ENCODE data around the gene RAPSN. TPM values are rescaled to one million over a fixed set of nuclear protein-coding genes. Genes with fewer than 3 reads are reported as not detected.

Gene RAPSN
- total and polyA plus RNA-seq, 2 experiments from 2014 or later, result 0.17 to 0.23 TPM

DNA sequence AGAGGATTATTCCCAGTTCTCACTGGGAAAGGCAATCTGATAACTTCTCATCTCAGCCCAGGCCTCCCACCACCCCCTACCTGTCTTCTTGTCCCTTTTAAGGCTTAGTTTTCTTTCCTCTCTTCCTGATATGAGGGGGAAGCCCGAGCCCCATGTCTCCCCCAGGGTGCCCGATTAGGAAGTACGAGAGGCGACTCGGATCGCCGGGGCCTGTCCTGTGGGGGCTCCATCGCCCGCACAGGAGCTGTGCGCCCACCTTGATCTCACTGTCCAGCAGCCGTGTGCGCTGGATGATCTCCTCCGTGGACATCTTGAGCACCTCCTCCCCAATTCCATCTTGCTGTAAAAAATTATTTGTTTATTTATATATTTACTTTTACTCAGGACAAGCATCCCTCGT, 23.3 kb downstream of the RAPSN start:
- Histone ChIP-seq H3K27me3 (ENCODE audit: insufficient read depth) (no peaks in the 10 kb centered on the region), H2AFZ (peak overlapping the region; percentile 91), H3K9me2 (ENCODE audit: insufficient read depth) (no peaks in the 10 kb centered on the region), H3F3A (replicated peaks; ENCODE audit: low read depth) (peaks cover 7% of the 10 kb centered on the region; the same call in 1 of the 2 replicates), H3K4me2 (peak overlapping the region; percentile 99), H3K36me3 (ENCODE audit: insufficient read depth) (peaks cover 12% of the 10 kb centered on the region), H3K79me2 (replicated peaks; ENCODE audit: insufficient read depth) (peaks cover 16% of the 10 kb centered on the region), H3K4me1 (ENCODE audit: insufficient read depth) (peaks cover 6% of the 10 kb centered on the region), H3K4me3 (peak overlapping the region; percentile 77), H4K20me1 (replicated peaks; ENCODE audit: insufficient read depth) (no peaks in the 10 kb centered on the region), H3K27ac (ENCODE audit: low read depth) (peak overlapping the region; percentile 82; the same call in 1 of the 2 replicates)
- Mint-ChIP-seq H3K4me3 (peak overlapping the region; percentile 100), H3K27me3 (ENCODE audit: insufficient read depth, low read depth, poor library complexity) (peaks cover 18% of the 10 kb centered on the region), H3K9me3 (no peaks in the 10 kb centered on the region), H3K27ac (peak overlapping the region; percentile 100), H3K36me3 (ENCODE audit: low read depth) (peaks cover 56% of the 10 kb centered on the region), H3K4me1 (peaks cover 7% of the 10 kb centered on the region)
- DNase-seq (ENCODE audit: low spot score) (no peak), ATAC-seq (peak; percentile 7; the same call in 2 of the 3 replicates)
- no peak for TF ChIP-seq CREB1 (CRISPR knock-in tag; IDR thresholded peaks at IDR 0.05; ENCODE audit: low read depth)
- TF ChIP-seq, protein P1, sequence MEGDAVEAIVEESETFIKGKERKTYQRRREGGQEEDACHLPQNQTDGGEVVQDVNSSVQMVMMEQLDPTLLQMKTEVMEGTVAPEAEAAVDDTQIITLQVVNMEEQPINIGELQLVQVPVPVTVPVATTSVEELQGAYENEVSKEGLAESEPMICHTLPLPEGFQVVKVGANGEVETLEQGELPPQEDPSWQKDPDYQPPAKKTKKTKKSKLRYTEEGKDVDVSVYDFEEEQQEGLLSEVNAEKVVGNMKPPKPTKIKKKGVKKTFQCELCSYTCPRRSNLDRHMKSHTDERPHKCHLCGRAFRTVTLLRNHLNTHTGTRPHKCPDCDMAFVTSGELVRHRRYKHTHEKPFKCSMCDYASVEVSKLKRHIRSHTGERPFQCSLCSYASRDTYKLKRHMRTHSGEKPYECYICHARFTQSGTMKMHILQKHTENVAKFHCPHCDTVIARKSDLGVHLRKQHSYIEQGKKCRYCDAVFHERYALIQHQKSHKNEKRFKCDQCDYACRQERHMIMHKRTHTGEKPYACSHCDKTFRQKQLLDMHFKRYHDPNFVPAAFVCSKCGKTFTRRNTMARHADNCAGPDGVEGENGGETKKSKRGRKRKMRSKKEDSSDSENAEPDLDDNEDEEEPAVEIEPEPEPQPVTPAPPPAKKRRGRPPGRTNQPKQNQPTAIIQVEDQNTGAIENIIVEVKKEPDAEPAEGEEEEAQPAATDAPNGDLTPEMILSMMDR (conservative IDR thresholded peaks at IDR 0.05; ENCODE audit: low read depth in 2 of 2), result no peak
- TF ChIP-seq, protein P2, sequence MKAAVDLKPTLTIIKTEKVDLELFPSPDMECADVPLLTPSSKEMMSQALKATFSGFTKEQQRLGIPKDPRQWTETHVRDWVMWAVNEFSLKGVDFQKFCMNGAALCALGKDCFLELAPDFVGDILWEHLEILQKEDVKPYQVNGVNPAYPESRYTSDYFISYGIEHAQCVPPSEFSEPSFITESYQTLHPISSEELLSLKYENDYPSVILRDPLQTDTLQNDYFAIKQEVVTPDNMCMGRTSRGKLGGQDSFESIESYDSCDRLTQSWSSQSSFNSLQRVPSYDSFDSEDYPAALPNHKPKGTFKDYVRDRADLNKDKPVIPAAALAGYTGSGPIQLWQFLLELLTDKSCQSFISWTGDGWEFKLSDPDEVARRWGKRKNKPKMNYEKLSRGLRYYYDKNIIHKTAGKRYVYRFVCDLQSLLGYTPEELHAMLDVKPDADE (IDR thresholded peaks at IDR 0.05), result no peak

DNA sequence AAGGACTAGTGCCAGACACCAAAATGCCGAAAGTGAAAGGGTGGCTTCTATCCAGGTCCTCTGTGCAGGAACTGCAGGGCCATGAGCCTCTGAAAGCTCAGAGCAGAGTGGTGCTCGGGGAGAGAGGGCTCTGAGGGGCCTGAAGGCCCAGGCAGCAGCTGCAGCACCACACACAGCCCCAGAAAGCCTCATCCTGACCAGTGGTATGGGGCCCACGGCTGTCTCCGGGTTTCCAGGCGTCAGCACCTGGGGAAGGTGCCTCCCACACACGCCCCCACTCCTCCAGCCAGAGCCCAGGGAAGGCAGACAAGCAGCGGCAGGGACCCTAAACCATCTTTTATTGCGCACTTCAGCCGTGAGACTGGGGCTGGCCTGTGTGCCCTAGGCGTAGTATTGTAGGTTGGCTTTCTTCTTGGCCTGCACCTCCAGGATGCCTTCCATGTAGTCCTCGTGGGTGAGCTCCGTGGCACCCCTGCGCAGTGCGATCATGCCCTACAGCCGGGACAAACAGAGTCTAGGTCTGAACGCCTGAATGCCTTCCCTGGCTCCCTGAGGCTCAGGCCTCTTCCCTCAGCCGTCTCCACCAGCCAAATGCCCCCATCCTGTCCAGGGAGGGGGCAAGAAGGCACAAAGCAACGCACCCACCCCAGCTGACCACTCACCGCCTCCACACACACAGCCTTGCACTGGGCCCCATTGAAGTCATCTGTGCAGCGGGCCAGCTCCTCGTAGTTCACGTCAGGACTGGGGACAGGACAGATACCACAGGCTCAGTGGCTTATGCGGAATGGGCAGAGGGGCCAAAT, 30.3 kb downstream of the RAPSN start:
- DNase-seq (ENCODE audit: low spot score), result no peak
- TF ChIP-seq STAT1 (IDR thresholded peaks at IDR 0.05; ENCODE audit: unreplicated experiment), result no peak
- no peak for TF ChIP-seq JUNB (IDR thresholded peaks at IDR 0.05; ENCODE audit: unreplicated experiment)
- no peak for TF ChIP-seq POLR2AphosphoS5 (IDR thresholded peaks at IDR 0.05; ENCODE audit: low read depth)
- no peak for TF ChIP-seq EZH2phosphoT487 (IDR thresholded peaks at IDR 0.05; ENCODE audit: unreplicated experiment)
- no peak for TF ChIP-seq ZNF331 (CRISPR knock-in tag; IDR thresholded peaks at IDR 0.05; ENCODE audit: low read depth)
- TF ChIP-seq EZH2 (IDR thresholded peaks at IDR 0.05; ENCODE audit: low read depth, unreplicated experiment), result no peak
- no peak for TF ChIP-seq NANOG (IDR thresholded peaks at IDR 0.05; ENCODE audit: borderline replicate concordance)
- TF ChIP-seq ZNF114 (CRISPR knock-in tag; IDR thresholded peaks at IDR 0.05), result no peak
- no peak for TF ChIP-seq CREB1 (CRISPR knock-in tag; IDR thresholded peaks at IDR 0.05; ENCODE audit: low read depth)
- TF ChIP-seq, protein P2 (IDR thresholded peaks at IDR 0.05), result no peak

More for the DNA sequence above, 30.3 kb downstream of the RAPSN start:
- Histone ChIP-seq H3K4me2 (no peak overlapping the region), H4K20me1 (replicated peaks; ENCODE audit: insufficient read depth) (no peaks in the 10 kb centered on the region), H3K79me2 (replicated peaks; ENCODE audit: insufficient read depth) (no peaks in the 10 kb centered on the region), H3K4me1 (ENCODE audit: insufficient read depth) (no peaks in the 10 kb centered on the region), H2AFZ (no peak overlapping the region), H3K27ac (ENCODE audit: low read depth) (no peak overlapping the region), H3K36me3 (ENCODE audit: insufficient read depth) (peaks cover 18% of the 10 kb centered on the region), H3K27me3 (ENCODE audit: insufficient read depth) (no peaks in the 10 kb centered on the region), H3F3A (replicated peaks; ENCODE audit: low read depth) (peaks cover 9% of the 10 kb centered on the region), H3K9me2 (ENCODE audit: insufficient read depth) (no peaks in the 10 kb centered on the region), H3K4me3 (no peak overlapping the region)
- H3K4me3 Mint-ChIP-seq, result no peak overlapping the region
- ATAC-seq, result no peak
- H3K27me3 Mint-ChIP-seq (ENCODE audit: insufficient read depth, low read depth, poor library complexity), result peaks cover 14% of the 10 kb centered on the region
- H3K9me3 Mint-ChIP-seq, result no peaks in the 10 kb centered on the region
- H3K36me3 Mint-ChIP-seq (ENCODE audit: low read depth), result peaks cover 69% of the 10 kb centered on the region
- no peak overlapping the region for H3K27ac Mint-ChIP-seq
- H3K4me1 Mint-ChIP-seq, result no peaks in the 10 kb centered on the region; the same call in 2 of the 3 replicates
